ENCODE results near the gene GIPC3.

Gene GIPC3

GRCh38 chr19:3593156-3593555 is 7.9 kb downstream of the GIPC3 start:
- TF ChIP-seq POLR2AphosphoS5 (IDR thresholded peaks at IDR 0.05; ENCODE audit: low read depth, low read length) (no peak), REST (IDR thresholded peaks at IDR 0.05; ENCODE audit: insufficient read depth in 1 of 2, low read depth in 2 of 2, low read length in 2 of 2) (no peak), SIN3A (IDR thresholded peaks at IDR 0.05; ENCODE audit: borderline replicate concordance, insufficient read depth, low read length) (no peak)

- TF ChIP-seq FOXP2 (optimal IDR thresholded peaks at IDR 0.05; ENCODE audit: borderline replicate concordance, extremely low read depth, extremely low read length, insufficient read depth), result no peak
- no peak for TF ChIP-seq POLR2AphosphoS5 (IDR thresholded peaks at IDR 0.05; ENCODE audit: low read depth, low read length)
- no peak for TF ChIP-seq SIN3A (IDR thresholded peaks at IDR 0.05; ENCODE audit: borderline replicate concordance, insufficient read depth, low read length)
- no peak for TF ChIP-seq TAF1 (IDR thresholded peaks at IDR 0.05; ENCODE audit: borderline replicate concordance, insufficient read depth, low read length)
- TF ChIP-seq REST (IDR thresholded peaks at IDR 0.05; ENCODE audit: insufficient read depth in 1 of 2, low read depth in 2 of 2, low read length in 2 of 2), result no peak
Observed at GRCh38 chr19:3595521-3596061, 10.3 kb downstream of the GIPC3 start.

- TF ChIP-seq POLR2AphosphoS5 (IDR thresholded peaks at IDR 0.05; ENCODE audit: low read depth, low read length), result no peak
- TF ChIP-seq REST (IDR thresholded peaks at IDR 0.05; ENCODE audit: insufficient read depth in 1 of 2, low read depth in 2 of 2, low read length in 2 of 2), result no peak
- TF ChIP-seq FOXP2 (optimal IDR thresholded peaks at IDR 0.05; ENCODE audit: borderline replicate concordance, extremely low read depth, extremely low read length, insufficient read depth), result no peak
- no peak for TF ChIP-seq SIN3A (IDR thresholded peaks at IDR 0.05; ENCODE audit: borderline replicate concordance, insufficient read depth, low read length)
- no peak for TF ChIP-seq TAF1 (IDR thresholded peaks at IDR 0.05; ENCODE audit: borderline replicate concordance, insufficient read depth, low read length)
Observed at GRCh38 chr19:3599776-3600187, 14.5 kb downstream of the GIPC3 start.

- TF ChIP-seq SIN3A (IDR thresholded peaks at IDR 0.05; ENCODE audit: borderline replicate concordance, insufficient read depth, low read length) (no peak), POLR2AphosphoS5 (IDR thresholded peaks at IDR 0.05; ENCODE audit: low read depth, low read length) (no peak), REST (IDR thresholded peaks at IDR 0.05; ENCODE audit: insufficient read depth in 1 of 2, low read depth in 2 of 2, low read length in 2 of 2) (no peak), FOXP2 (optimal IDR thresholded peaks at IDR 0.05; ENCODE audit: borderline replicate concordance, extremely low read depth, extremely low read length, insufficient read depth) (no peak), TAF1 (IDR thresholded peaks at IDR 0.05; ENCODE audit: borderline replicate concordance, insufficient read depth, low read length) (no peak)
Observed at GRCh38 chr19:3601021-3601420, 15.7 kb downstream of the GIPC3 start.

Data from PFSK-1 (cell line).